Panc1 (cell line): ENCODE results near the gene FDPS.
"Not testable (repeated sequence)": the region's sequence is repeated elsewhere in the genome, so short reads cannot be mapped to it uniquely, and the experiment has no call there.

ENCODE experiments used
- POLR2AphosphoS5 ChIP-seq: IDR thresholded peaks from 2 replicates; pipeline ENCODE4 v1.6.1; 2012; ENCODE audit warnings: mild to moderate bottlenecking, low read depth, low read length, moderate library complexity
- SIN3A ChIP-seq: IDR thresholded peaks from 2 replicates; pipeline ENCODE4 v1.6.1; 2012; ENCODE audit warnings: low read depth, mild to moderate bottlenecking, low read length, moderate library complexity, borderline replicate concordance; ENCODE audit not compliant: insufficient read depth
- TF ChIP-seq, protein P1 (sequence below), 2 experiments: IDR thresholded peaks; 2 replicates each; pipeline ENCODE4 v1.6.1; 2011 to 2012; ENCODE audit warnings: low read depth in 2 of 2, control low read depth in 1 of 2, low read length in 1 of 2, mild to moderate bottlenecking in 1 of 2, moderate library complexity in 1 of 2; ENCODE audit not compliant: insufficient read depth in 1 of 2

DNA sequence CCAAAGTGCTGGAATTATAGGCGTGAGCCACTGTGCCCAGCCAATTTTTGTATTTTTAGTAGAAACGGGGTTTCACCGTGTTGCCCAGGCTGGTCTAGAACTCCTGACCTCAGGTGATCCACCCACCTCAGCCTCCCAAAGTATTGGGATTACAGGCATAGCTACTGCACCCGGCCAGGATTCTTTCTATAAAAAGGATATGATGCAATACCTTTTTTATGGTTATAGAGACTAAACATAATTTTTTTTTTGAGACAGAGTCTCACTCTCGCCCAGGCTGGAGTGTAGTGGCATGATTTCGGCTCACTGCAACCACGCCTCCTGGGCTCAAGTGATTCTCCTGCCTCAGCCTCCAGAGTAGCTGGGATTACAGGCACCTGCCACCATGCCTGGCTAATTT is 20.2 kb downstream of the FDPS start:
- TF ChIP-seq, protein P1, sequence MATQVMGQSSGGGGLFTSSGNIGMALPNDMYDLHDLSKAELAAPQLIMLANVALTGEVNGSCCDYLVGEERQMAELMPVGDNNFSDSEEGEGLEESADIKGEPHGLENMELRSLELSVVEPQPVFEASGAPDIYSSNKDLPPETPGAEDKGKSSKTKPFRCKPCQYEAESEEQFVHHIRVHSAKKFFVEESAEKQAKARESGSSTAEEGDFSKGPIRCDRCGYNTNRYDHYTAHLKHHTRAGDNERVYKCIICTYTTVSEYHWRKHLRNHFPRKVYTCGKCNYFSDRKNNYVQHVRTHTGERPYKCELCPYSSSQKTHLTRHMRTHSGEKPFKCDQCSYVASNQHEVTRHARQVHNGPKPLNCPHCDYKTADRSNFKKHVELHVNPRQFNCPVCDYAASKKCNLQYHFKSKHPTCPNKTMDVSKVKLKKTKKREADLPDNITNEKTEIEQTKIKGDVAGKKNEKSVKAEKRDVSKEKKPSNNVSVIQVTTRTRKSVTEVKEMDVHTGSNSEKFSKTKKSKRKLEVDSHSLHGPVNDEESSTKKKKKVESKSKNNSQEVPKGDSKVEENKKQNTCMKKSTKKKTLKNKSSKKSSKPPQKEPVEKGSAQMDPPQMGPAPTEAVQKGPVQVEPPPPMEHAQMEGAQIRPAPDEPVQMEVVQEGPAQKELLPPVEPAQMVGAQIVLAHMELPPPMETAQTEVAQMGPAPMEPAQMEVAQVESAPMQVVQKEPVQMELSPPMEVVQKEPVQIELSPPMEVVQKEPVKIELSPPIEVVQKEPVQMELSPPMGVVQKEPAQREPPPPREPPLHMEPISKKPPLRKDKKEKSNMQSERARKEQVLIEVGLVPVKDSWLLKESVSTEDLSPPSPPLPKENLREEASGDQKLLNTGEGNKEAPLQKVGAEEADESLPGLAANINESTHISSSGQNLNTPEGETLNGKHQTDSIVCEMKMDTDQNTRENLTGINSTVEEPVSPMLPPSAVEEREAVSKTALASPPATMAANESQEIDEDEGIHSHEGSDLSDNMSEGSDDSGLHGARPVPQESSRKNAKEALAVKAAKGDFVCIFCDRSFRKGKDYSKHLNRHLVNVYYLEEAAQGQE (IDR thresholded peaks at IDR 0.05; ENCODE audit: insufficient read depth in 1 of 2, low read depth in 2 of 2, low read length in 1 of 2), result not testable (repeated sequence)
- TF ChIP-seq SIN3A, POLR2AphosphoS5: not testable (repeated sequence)
